HepG2 (cell line): Measurements from ENCODE around the gene TBC1D22A. TPM values are rescaled to one million over a fixed set of nuclear protein-coding genes. Genes with fewer than 3 reads are reported as not detected.

Experiments
- ATAC-seq: fragments of 200-7000 bp; cut with Tn5 transposase; 3 replicates; pipeline ENCODE4 v1.9.1; 2020; ENCODE audit warnings: mild to moderate bottlenecking, moderate library complexity
- BruUV-seq: library from RNA; stranded (reverse); fragments of 400-500 nt; replicated peaks from 2 replicates; lab custom pipeline; 2021; lab: Mats Ljungman, UMichigan
- CTCF ChIA-PET: fragments of 300-600 bp; formaldehyde crosslinking; extraction: SDS; loops from one replicate; lab custom pipeline; 2021; ENCODE audit warnings: low total read pairs, inconsistent platforms, low intra/inter-chr PET ratio; lab: Yijun Ruan, JAX
- POLR2A ChIA-PET: fragments of 350-600 bp; sonication (Branson Sonifier 250); formaldehyde crosslinking; loops from one replicate; lab custom pipeline; 2020; ENCODE audit warnings: antibody characterized with exemption, inconsistent platforms; lab: Yijun Ruan, JAX
- DNase-seq: peaks from one replicate; pipeline ENCODE4 v3.0.0-alpha.2; 2015; ENCODE audit warnings: low spot score
- FAIRE-seq: peaks from 3 replicates; lab custom pipeline; 2011; peaks lifted over from hg19 to GRCh38; lab: Jason Lieb, UNC
- H2AFZ ChIP-seq: one replicate; pipeline ENCODE4 v1.6.1; 2011; ENCODE audit warnings: low read length, inconsistent platforms
- H3K27ac ChIP-seq: fragments of 300-600 bp; 3 replicates; pipeline ENCODE4 v1.8.0; 2011; ENCODE audit warnings: mixed run types, mild to moderate bottlenecking, mixed read lengths, low read length, inconsistent platforms; ENCODE audit not compliant: insufficient read depth; ENCODE audit errors: extremely low read length
- H3K27me3 ChIP-seq, 2 experiments: fragments of 200-600 bp in 1 of 2; 2 replicates in 1 of 2; 3 replicates in 1 of 2; pipeline versions ENCODE4 v1.6.0 to v1.8.0; 2011; ENCODE audit warnings: low read length in 2 of 2, mild to moderate bottlenecking in 2 of 2, moderate library complexity in 2 of 2, inconsistent platforms in 1 of 2; ENCODE audit not compliant: insufficient read depth in 2 of 2, control insufficient read depth in 1 of 2
- H3K36me3 ChIP-seq, 2 experiments: fragments of 200-600 bp in 1 of 2; replicated peaks in 1 of 2; 2 replicates in 1 of 2; 3 replicates in 1 of 2; pipeline versions ENCODE4 v1.5.1 to v1.8.0; 2011; ENCODE audit warnings: low read length in 2 of 2, inconsistent platforms in 1 of 2; ENCODE audit not compliant: insufficient read depth in 2 of 2, control insufficient read depth in 1 of 2
- H3K4me1 ChIP-seq: 2 replicates; pipeline ENCODE4 v1.5.1; 2012; ENCODE audit warnings: low read length, inconsistent platforms; ENCODE audit not compliant: insufficient read depth
- H3K4me2 ChIP-seq: 2 replicates; pipeline ENCODE4 v1.6.0; 2011; ENCODE audit warnings: low read depth, low read length, inconsistent platforms
- H3K4me3 ChIP-seq, 3 experiments: fragments of 200-600 bp in 1 of 3; sonication (generic), shearing (Covaris generic) in 1 of 3; replicated peaks in 1 of 3; 2 replicates each; pipeline ENCODE4 v1.5.1; 2011 to 2016; ENCODE audit warnings: low read length in 3 of 3, inconsistent platforms in 2 of 3, low read depth in 2 of 3, mild to moderate bottlenecking in 2 of 3, control low read depth in 1 of 3, mixed read lengths in 1 of 3; ENCODE audit not compliant: insufficient read depth in 1 of 3
- H3K79me2 ChIP-seq: one replicate; pipeline ENCODE4 v1.6.1; 2011; ENCODE audit warnings: low read length, inconsistent platforms; ENCODE audit not compliant: insufficient read depth
- H3K9ac ChIP-seq: 2 replicates; pipeline ENCODE4 v1.6.0; 2011; ENCODE audit warnings: mild to moderate bottlenecking, low read depth, low read length, inconsistent platforms; ENCODE audit not compliant: insufficient read depth
- H3K9me3 ChIP-seq: 2 replicates; pipeline ENCODE4 v1.5.1; 2012; ENCODE audit warnings: mild to moderate bottlenecking, low read length
- H4K20me1 ChIP-seq: 2 replicates; pipeline ENCODE4 v1.6.0; 2011; ENCODE audit warnings: inconsistent platforms, mild to moderate bottlenecking, low read length, moderate library complexity; ENCODE audit not compliant: insufficient read depth
- AGO2 ChIP-seq: fragments of 200-400 bp; formaldehyde crosslinking; optimal IDR thresholded peaks from 2 replicates; pipeline ENCODE3; 2017; ENCODE audit warnings: mild to moderate bottlenecking, low read depth, low read length, moderate library complexity
- WGBS: methylation state at CpG from one replicate; pipeline ENCODE4 v1.1.6; 2017; ENCODE audit warnings: low lambda C conversion rate; 5-methylcytosine and 5-hydroxymethylcytosine counted together
- in situ Hi-C: cut with HindIII; loops from 2 replicates; pipeline ENCODE4 v1.10.0; 2017; ENCODE audit warnings: low pct_unique_long_range_greater_than_20kb; ENCODE audit not compliant: extremely low pct_ligation_motif_present
- intact Hi-C: fragments of 100-400 bp; cut with micrococcal nuclease; formaldehyde crosslinking; loops from one replicate; pipeline ENCODE4 v1.10.0; 2022; ENCODE audit not compliant: unreplicated experiment
- polyA plus RNA-seq, 8 experiments: library from polyadenylated mRNA; depleted of rRNA in 3 of 8; stranded (reverse) in 7 of 8; unstranded in 1 of 8; fragments of >200 nt; fragmentation: Illumina TruSeq in 4 of 8; extraction: Trizol in 4 of 8; gene quantifications; 2 replicates each; pipeline versions ENCODE4 v1.2.1 to v1.2.3, GENCODE V29; 2011 to 2016; ENCODE audit warnings: low read depth in 4 of 8, missing spikeins in 1 of 8, mixed read lengths in 1 of 8; ENCODE audit not compliant: insufficient read depth in 1 of 8
- total RNA-seq, 5 experiments: library from RNA; depleted of rRNA; stranded (reverse); fragments of >200 nt; fragmentation: Illumina TruSeq; extraction: Trizol; gene quantifications; 2 replicates each; pipeline ENCODE4 v1.2.3, GENCODE V29; 2016; ENCODE audit warnings: low read depth in 1 of 5
- TF ChIP-seq, protein P1 (sequence below): IDR thresholded peaks from 2 replicates; pipeline ENCODE4 v1.4.0; 2020; ENCODE audit warnings: mild to moderate bottlenecking, missing genetic modification reagents

TBC1D22A gene
- total and polyA plus RNA-seq, 2 of the 13 experiments (the other 11 are each of a cell fraction or from before 2014, with no cell fraction given), result 17.3 to 18.0 TPM

DNA sequence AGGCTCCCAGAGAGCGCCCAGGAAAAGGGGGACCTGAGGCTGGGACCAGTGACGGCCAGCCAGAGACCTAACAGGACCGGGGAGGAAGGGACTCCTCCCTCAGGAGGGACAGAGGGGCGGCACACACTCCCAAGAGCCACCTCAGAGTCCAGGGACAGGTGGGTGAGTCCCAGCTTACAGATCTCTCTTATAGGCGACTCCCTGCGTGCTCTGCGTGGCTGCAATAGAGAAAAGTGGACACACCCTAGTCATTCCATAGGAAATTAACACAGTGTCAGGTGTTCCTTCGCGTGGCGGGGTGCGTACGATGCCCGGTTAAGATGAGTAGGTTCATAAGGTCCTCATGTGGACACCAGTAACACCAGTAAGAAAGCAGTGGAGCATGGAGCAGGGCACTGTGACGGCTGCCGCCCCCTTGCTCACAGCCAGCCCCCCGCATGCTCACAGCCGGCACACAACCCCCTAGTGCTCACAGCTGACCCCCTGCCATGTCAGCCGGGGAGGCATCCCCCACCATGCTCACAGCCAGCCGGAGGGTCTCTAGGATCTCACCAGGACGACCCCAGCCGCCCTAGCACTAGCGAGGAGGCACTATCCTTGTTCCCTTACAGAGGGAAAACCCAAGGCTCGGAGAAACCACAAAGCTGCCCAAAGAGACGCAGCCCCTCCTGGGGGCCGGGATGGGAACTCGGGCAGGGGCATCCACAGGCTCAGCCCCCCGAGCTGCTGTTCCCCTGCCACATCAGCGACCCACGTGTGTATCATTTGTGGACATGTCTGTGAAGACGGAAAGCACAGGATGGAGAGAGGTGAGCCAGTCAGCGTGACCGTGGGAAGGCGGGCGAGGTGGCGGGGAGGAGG is 426.8 kb downstream of the TBC1D22A start:
- no peaks in the 10 kb centered on the region for H3K9me3 ChIP-seq
- H3K4me3 ChIP-seq, result no peak overlapping the region
- no TSS peak for BruUV-seq
- DNase-seq (no peak), FAIRE-seq (no peak), ATAC-seq (no peak)
- in situ Hi-C loops, result no loop called here
- H3K27ac ChIP-seq, result no peak overlapping the region
- TF ChIP-seq, protein P1, sequence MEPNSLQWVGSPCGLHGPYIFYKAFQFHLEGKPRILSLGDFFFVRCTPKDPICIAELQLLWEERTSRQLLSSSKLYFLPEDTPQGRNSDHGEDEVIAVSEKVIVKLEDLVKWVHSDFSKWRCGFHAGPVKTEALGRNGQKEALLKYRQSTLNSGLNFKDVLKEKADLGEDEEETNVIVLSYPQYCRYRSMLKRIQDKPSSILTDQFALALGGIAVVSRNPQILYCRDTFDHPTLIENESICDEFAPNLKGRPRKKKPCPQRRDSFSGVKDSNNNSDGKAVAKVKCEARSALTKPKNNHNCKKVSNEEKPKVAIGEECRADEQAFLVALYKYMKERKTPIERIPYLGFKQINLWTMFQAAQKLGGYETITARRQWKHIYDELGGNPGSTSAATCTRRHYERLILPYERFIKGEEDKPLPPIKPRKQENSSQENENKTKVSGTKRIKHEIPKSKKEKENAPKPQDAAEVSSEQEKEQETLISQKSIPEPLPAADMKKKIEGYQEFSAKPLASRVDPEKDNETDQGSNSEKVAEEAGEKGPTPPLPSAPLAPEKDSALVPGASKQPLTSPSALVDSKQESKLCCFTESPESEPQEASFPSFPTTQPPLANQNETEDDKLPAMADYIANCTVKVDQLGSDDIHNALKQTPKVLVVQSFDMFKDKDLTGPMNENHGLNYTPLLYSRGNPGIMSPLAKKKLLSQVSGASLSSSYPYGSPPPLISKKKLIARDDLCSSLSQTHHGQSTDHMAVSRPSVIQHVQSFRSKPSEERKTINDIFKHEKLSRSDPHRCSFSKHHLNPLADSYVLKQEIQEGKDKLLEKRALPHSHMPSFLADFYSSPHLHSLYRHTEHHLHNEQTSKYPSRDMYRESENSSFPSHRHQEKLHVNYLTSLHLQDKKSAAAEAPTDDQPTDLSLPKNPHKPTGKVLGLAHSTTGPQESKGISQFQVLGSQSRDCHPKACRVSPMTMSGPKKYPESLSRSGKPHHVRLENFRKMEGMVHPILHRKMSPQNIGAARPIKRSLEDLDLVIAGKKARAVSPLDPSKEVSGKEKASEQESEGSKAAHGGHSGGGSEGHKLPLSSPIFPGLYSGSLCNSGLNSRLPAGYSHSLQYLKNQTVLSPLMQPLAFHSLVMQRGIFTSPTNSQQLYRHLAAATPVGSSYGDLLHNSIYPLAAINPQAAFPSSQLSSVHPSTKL (CRISPR knock-in tag), result no peak
- peak; percentile 19 for TF ChIP-seq AGO2
- no peak overlapping the region for H3K9ac ChIP-seq
- no peak overlapping the region for H3K4me2 ChIP-seq
- peaks cover 1 to 8% of the 10 kb centered on the region in 2 experiments; a peak in 3 of 5 replicates for H3K27me3 ChIP-seq
- no peaks in the 10 kb centered on the region for H4K20me1 ChIP-seq
- H3K79me2 ChIP-seq, result no peaks in the 10 kb centered on the region
- CTCF ChIA-PET, result no interaction called here
- H3K36me3 ChIP-seq, result no peaks in the 10 kb centered on the region
- 59% methylated on average over 20 of the region's 35 CpGs for WGBS
- H2AFZ ChIP-seq, result no peak overlapping the region
- intact Hi-C loops, result loop anchor here (10.0 kb wide), 1 partner anchor 84 kb away; no protein-coding TSS in a partner anchor
- POLR2A ChIA-PET, result no interaction called here
- peaks cover 20% of the 10 kb centered on the region for H3K4me1 ChIP-seq
